Stimulated activated naive CD8-positive, alpha-beta T cell treated with anti-CD3 and anti-CD28 coated beads, Interleukin-15, amount 100 ng/mL, for 72 hours (primary cell): Measurements from ENCODE around the gene ABHD3.
A peak's percentile ranks its signal among the peaks of the same experiment; 100 is the strongest.
"Not testable (repeated sequence)": the region's sequence is repeated elsewhere in the genome, so short reads cannot be mapped to it uniquely, and the experiment has no call there.

ENCODE experiments used
- ATAC-seq: fragments of 150-1000 bp; cut with Tn5 transposase; 2 replicates; pipeline ENCODE4 v1.10.0; 2021; ENCODE audit warnings: mild to moderate bottlenecking, moderate library complexity
- DNase-seq, 2 donors: peaks; one replicate each; pipeline ENCODE4 v3.0.0; 2021 to 2022
- H3K27ac Mint-ChIP-seq, 2 donors: one replicate each; pipeline ENCODE4 v1.8.0; 2022; ENCODE audit warnings: mild to moderate bottlenecking in 2 of 2, mixed read lengths in 2 of 2, moderate library complexity in 2 of 2
- H3K27me3 Mint-ChIP-seq: one replicate; pipeline ENCODE4 v1.8.0; 2022; ENCODE audit warnings: mixed read lengths
- H3K4me1 Mint-ChIP-seq: one replicate; pipeline ENCODE4 v1.8.0; 2022; ENCODE audit warnings: mild to moderate bottlenecking, mixed read lengths
- H3K4me3 Mint-ChIP-seq, 2 donors: one replicate each; pipeline ENCODE4 v1.8.0; 2022; ENCODE audit warnings: mild to moderate bottlenecking in 2 of 2, mixed read lengths in 2 of 2, moderate library complexity in 1 of 2
- H3K9me3 Mint-ChIP-seq, 2 donors: one replicate each; pipeline ENCODE4 v1.8.0; 2022; ENCODE audit warnings: mixed read lengths in 2 of 2

Gene ABHD3

DNA sequence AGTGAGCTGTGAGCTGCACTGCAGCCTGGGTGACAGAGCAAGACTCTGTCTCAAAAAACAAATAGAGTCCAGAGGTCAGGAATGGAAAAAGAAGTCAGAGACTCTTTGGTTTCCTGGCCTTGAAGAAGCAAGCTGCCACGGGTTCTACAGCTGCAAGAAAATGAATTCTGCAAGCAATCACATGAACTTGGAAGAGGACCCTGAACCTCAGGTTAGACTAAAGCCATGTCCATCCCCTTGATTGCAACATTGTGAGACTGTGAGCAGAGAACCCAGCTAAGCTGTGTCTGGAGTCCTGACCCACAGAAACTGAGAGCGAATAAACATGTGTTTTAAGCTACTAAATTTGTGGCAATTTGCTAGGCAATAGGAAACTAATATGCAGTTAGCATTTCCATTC is 23.1 kb upstream of the ABHD3 start:
- no peaks in the 10 kb centered on the region for H3K27me3 Mint-ChIP-seq
- no peak for DNase-seq
- no peak overlapping the region for H3K27ac Mint-ChIP-seq
- H3K4me3 Mint-ChIP-seq = no peak overlapping the region
- H3K9me3 Mint-ChIP-seq = no peaks in the 10 kb centered on the region
- no peak for ATAC-seq
- H3K4me1 Mint-ChIP-seq = no peaks in the 10 kb centered on the region

DNA sequence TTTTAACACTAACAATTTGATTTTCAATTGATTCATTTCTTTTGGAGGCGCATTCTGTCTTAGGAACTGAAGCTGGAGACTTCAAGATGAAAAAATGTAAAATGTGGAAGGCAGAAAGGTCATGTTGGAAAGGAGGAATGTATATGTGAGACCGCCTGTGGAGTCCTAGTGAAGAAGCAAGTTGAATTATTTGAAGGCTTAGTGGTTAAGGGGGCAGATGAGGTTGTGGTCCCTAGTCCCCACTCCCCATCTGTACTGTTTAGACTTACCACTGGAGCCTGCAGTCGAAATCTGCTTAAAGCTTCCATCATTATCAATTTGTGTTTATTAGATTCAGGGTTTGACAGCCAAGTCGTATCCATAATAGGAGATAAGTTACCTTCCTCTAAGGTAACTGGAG is 20.6 kb upstream of the ABHD3 start:
- peak overlapping the region in 1 of 2 donors; percentile 50 for H3K27ac Mint-ChIP-seq
- no peaks in the 10 kb centered on the region for H3K4me1 Mint-ChIP-seq
- ATAC-seq (no peak), DNase-seq (no peak)
- H3K9me3 Mint-ChIP-seq = no peaks in the 10 kb centered on the region
- no peak overlapping the region for H3K4me3 Mint-ChIP-seq
- no peaks in the 10 kb centered on the region for H3K27me3 Mint-ChIP-seq

DNA sequence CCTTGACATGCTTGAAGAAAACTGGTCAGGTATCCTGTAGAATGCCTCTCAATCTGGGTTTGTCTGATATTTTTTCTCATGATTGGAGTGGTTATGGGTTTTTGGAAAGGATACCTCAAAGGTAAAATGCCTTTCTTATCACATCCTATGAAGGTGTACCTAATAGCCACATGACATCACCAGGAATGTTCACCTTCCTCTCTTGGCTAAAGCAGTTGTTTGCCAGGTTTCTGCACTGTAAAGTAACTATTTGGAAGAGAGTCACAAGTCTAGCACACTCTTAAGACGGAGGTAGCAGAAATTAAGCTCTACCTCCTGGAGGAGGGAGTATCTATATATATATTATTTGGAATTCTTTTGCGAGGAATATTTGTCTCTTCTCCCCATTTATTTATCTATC is 18.1 kb upstream of the ABHD3 start:
- Mint-ChIP-seq H3K4me3 (no peak overlapping the region), H3K4me1 (no peaks in the 10 kb centered on the region), H3K27me3 (no peaks in the 10 kb centered on the region), H3K27ac (no peak overlapping the region), H3K9me3 (peaks cover 0 to 1% of the 10 kb centered on the region in 2 donors)
- ATAC-seq (no peak), DNase-seq (no peak)

GRCh38 chr18:21714474-21714873 is 9.9 kb upstream of the ABHD3 start:
- Mint-ChIP-seq H3K27ac (no peak overlapping the region), H3K9me3 (peaks cover 3 to 22% of the 10 kb centered on the region in 2 donors), H3K4me3 (no peak overlapping the region), H3K27me3 (no peaks in the 10 kb centered on the region), H3K4me1 (peaks cover 3% of the 10 kb centered on the region)
- no peak for DNase-seq
- ATAC-seq = no peak

GRCh38 chr18:21707130-21707529 is 2.6 kb upstream of the ABHD3 start:
- H3K27ac Mint-ChIP-seq, H3K27me3 Mint-ChIP-seq, H3K4me3 Mint-ChIP-seq, DNase-seq, ATAC-seq, H3K9me3 Mint-ChIP-seq: not testable (repeated sequence)
- peaks cover 27% of the 10 kb centered on the region for H3K4me1 Mint-ChIP-seq

GRCh38 chr18:21706386-21706865 is 1.9 kb upstream of the ABHD3 start:
- peaks cover 27% of the 10 kb centered on the region for H3K4me1 Mint-ChIP-seq
- no peak for ATAC-seq
- no peaks in the 10 kb centered on the region for H3K27me3 Mint-ChIP-seq
- no peaks in the 10 kb centered on the region for H3K9me3 Mint-ChIP-seq
- no peak overlapping the region for H3K27ac Mint-ChIP-seq
- no peak overlapping the region for H3K4me3 Mint-ChIP-seq
- no peak for DNase-seq

- peaks cover 22% of the 10 kb centered on the region for H3K4me1 Mint-ChIP-seq
- ATAC-seq (no peak), DNase-seq (peak in 1 of 2 donors; percentile 24)
- no peaks in the 10 kb centered on the region for H3K27me3 Mint-ChIP-seq
- no peaks in the 10 kb centered on the region for H3K9me3 Mint-ChIP-seq
- peak overlapping the region; percentile 95 to 99 for H3K4me3 Mint-ChIP-seq
- H3K27ac Mint-ChIP-seq = peak overlapping the region; percentile 96 to 98
Measured at GRCh38 chr18:21703241-21703820, 1.2 kb downstream of the ABHD3 start.

DNA sequence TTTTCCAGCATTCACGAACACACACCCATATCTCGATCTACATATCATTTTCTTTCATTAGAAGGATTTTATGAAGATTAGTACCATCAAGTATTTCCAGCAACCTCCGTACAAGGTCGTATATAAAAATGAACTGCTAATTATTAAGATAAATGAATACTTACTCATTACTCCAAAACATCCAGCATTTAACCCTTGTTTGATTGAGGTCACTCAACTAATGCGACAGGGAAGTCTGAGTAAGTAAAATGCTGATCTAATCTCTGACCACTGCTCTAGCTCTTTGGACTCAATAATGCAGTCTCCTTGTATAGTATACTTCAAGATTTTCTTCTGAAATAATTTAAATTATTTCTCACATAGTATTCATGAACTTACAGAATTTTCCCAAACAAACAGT is 2.0 kb downstream of the ABHD3 start:
- no peak for ATAC-seq
- H3K9me3 Mint-ChIP-seq = no peaks in the 10 kb centered on the region
- no peaks in the 10 kb centered on the region for H3K27me3 Mint-ChIP-seq
- H3K4me3 Mint-ChIP-seq = peak overlapping the region; percentile 95 to 99
- peak overlapping the region; percentile 57 to 96 for H3K27ac Mint-ChIP-seq
- peaks cover 22% of the 10 kb centered on the region for H3K4me1 Mint-ChIP-seq
- DNase-seq = no peak

DNA sequence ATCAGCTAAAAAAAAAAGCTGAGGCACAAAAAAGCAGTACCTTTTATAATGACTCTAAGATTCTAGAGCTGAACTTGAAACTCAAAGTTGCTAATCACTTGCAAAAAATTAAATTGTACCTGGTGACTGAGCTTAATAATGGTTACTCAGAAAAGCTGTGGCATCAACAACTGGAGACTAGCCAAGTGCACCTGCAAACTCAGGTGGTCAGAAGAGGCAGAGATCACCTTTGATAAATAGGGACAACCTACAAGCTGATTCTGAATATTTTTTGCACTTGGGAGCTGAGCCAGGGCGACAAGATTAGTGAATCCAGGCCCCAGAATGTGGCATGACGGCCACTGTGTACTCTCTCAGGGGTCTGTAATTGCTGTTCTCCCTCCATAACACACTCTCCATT is 3.0 kb downstream of the ABHD3 start:
- H3K4me1 Mint-ChIP-seq = peaks cover 22% of the 10 kb centered on the region
- H3K27ac Mint-ChIP-seq = no peak overlapping the region
- H3K27me3 Mint-ChIP-seq = no peaks in the 10 kb centered on the region
- ATAC-seq (no peak), DNase-seq (no peak)
- no peaks in the 10 kb centered on the region for H3K9me3 Mint-ChIP-seq
- no peak overlapping the region for H3K4me3 Mint-ChIP-seq

DNA sequence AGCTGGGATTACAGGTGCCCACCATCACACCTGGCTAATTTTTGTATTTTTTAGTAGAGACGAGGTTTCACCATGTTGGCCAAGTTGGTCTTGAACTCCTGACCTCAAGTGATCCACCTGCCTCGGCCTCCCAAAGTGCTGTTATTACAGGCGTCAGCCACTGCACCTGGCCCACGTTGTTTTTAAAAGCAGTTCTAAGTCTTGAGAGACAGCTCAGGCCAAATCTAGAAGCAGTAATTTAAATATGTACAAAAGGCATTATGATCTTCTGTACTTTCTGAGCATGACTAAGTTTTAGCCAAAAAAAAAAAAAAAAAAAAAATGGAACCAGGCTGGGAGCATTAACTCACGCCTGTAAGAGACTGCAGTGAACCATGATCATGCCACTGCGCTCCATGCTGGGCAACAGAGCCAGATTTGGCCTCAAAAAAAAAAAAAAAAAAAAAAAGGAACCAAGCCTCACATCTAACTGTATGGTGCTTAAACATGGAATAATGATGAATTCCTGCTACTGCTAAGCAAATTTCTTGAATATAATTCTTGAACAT is 4.0 kb downstream of the ABHD3 start:
- DNase-seq = no peak
- Mint-ChIP-seq H3K4me1 (peaks cover 21% of the 10 kb centered on the region), H3K9me3 (no peaks in the 10 kb centered on the region), H3K4me3 (no peak overlapping the region), H3K27ac (no peak overlapping the region), H3K27me3 (no peaks in the 10 kb centered on the region)
- ATAC-seq = no peak

DNA sequence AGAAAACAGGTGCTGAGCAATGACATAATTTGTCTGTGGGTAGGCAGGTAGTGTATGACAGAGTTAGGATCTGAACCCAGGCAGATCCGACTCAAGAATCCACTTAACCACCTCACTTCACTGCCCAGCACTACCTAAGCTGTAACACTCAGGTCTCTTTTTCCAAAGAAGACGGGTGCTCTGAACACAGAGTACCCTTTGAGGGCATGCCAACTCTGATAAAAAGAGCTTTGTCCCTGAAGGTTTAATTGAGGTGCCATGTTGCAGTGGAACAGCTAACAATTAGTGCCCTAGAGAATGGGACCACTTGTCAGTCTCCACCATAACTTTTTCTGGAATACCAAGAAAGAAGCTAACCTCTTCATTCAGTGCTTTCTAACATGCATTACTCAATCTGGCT is 11.3 kb downstream of the ABHD3 start:
- Mint-ChIP-seq H3K27ac (no peak overlapping the region), H3K4me1 (no peaks in the 10 kb centered on the region)
- no peak for ATAC-seq

GRCh38 chr18:21689736-21690135 is 14.8 kb downstream of the ABHD3 start:
- H3K4me1 Mint-ChIP-seq = peaks cover 8% of the 10 kb centered on the region
- DNase-seq (no peak), ATAC-seq (no peak)
- H3K27me3 Mint-ChIP-seq = no peaks in the 10 kb centered on the region
- no peak overlapping the region for H3K4me3 Mint-ChIP-seq
- H3K9me3 Mint-ChIP-seq = peaks cover 7 to 9% of the 10 kb centered on the region in 2 donors
- H3K27ac Mint-ChIP-seq = no peak overlapping the region

More for the DNA sequence above, 11.3 kb downstream of the ABHD3 start:
- H3K9me3 Mint-ChIP-seq = peaks cover 7 to 9% of the 10 kb centered on the region in 2 donors
- DNase-seq = no peak
- H3K27me3 Mint-ChIP-seq = no peaks in the 10 kb centered on the region
- H3K4me3 Mint-ChIP-seq = no peak overlapping the region

DNA sequence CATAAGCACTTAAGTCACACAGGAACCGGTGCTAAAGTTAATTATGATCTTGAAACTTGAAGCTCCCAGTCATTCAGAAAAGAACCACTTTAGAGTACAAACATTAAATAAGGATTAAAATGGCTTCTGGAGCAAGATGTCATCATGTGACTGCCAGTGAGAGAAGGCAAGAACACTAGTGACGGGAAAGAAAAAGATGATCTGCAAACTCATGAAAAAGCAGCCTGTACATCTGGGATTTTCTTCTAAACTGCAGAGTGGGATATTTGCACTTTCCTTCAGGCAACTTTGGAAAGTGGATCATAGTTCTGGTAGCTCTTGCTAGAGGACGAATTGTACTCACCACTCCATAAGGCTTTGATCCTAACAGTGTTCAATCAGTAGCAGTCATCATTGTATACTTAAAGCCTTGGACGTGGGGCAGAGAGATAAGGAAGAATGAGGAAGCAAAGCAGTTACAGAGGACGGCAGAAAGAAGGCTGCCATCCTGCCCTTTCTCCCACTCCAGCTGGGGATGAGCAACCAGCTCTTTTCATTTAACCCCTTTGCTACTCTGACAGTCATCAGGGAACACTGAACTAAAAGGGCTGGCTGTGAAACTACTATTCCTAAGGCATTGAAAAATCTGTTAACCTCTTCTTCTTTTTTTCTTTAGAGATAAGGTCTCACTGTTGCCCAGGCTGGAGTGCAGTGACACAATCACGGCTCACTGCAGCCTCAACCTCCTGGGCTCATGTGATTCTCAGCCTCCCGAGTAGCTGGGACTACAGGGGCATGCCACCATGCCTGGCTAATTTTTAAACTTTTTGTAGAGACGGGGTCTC is 18.1 kb downstream of the ABHD3 start:
- ATAC-seq (no peak), DNase-seq (no peak)
- Mint-ChIP-seq H3K27me3 (no peaks in the 10 kb centered on the region), H3K27ac (peak overlapping the region in 1 of 2 donors; percentile 34), H3K4me3 (no peak overlapping the region), H3K9me3 (peaks cover 7% of the 10 kb centered on the region in 2 donors), H3K4me1 (peaks cover 11% of the 10 kb centered on the region)

DNA sequence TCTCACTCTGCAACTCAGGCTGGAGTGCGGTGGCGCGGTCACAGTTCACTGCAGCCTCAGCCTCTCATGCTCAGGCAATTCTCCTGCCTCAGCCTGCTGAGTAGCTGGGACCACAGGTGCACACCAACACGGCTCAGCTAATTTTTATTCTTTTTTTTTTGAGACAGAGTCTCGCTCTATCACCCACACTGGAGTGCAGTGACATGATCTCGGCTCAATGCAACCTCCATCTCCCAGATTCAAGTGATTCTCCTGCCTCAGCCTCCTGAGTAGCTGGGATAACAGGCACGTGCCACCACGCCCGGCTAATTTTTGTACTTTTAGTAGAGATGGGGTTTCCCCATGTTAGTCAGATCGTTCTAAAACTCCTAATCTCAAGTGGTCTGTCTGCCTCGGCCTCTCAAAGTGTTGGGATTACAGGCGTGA is 19.0 kb downstream of the ABHD3 start:
- not testable (repeated sequence) for H3K27me3 Mint-ChIP-seq, H3K4me3 Mint-ChIP-seq, H3K9me3 Mint-ChIP-seq, ATAC-seq, DNase-seq
- Mint-ChIP-seq H3K4me1 (peaks cover 11% of the 10 kb centered on the region), H3K27ac (peak overlapping the region in 1 of 2 donors; percentile 9)

- no peak overlapping the region for H3K27ac Mint-ChIP-seq
- peaks cover 11% of the 10 kb centered on the region for H3K4me1 Mint-ChIP-seq
- no peaks in the 10 kb centered on the region for H3K27me3 Mint-ChIP-seq
- H3K9me3 Mint-ChIP-seq = peaks cover 4 to 5% of the 10 kb centered on the region in 2 donors
- DNase-seq (no peak), ATAC-seq (peak; percentile 40)
- H3K4me3 Mint-ChIP-seq = no peak overlapping the region
Measured at GRCh38 chr18:21684731-21685130, 19.8 kb downstream of the ABHD3 start.
